AG09309 (cell line): ENCODE measurements around the gene CCHCR1.
"Not testable (repeated sequence)": the region's sequence is repeated elsewhere in the genome, so short reads cannot be mapped to it uniquely, and the experiment has no call there.

Source experiments
- DNase-seq: peaks from one replicate; pipeline ENCODE4 v3.0.0-alpha.2; 2010; ENCODE audit warnings: low read depth
- H3K4me3 ChIP-seq: 2 replicates; pipeline ENCODE4 v1.5.1; 2011; ENCODE audit warnings: mild to moderate bottlenecking, low read depth, low read length, moderate library complexity; ENCODE audit not compliant: control insufficient read depth
- TF ChIP-seq, protein P1 (sequence below): IDR thresholded peaks from 2 replicates; pipeline ENCODE4 v1.5.1; 2011; ENCODE audit warnings: mild to moderate bottlenecking, low read depth, low read length, inconsistent platforms; ENCODE audit not compliant: insufficient read depth, control insufficient read depth; ENCODE audit errors: missing control alignments

The CCHCR1 gene

DNA sequence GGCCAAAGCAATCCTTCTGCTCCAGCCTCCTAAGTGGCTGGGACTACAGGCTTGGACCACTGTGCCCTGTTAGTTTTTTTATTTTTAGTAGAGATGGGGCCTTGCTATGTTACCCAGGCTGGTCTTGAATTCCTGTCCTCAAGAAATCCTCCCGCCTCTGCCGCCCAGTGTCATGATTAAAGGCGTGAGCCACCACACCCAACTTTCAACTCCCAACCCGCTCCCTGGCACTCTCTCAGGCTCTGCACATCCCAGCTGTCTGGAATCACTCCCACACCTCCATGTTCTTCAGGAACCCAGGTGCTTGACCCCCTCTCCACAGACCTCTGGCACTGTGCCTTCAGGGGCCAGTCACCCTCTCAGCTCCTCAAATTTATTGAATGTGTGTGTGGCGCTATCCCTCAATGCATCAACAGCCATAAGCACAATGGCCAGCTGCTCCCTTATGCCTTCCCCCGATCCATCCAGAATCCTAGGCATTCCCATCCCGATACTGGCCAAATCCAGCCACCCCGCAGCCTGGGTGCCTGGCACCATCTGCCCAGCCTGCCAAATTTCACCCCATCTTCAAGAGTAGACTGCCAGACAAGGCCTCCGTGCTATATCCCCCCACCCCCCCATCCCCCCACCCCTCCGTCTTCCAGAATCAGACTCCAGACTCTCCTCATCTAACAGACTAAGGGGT is 13.5 kb upstream of the CCHCR1 start:
- H3K4me3 ChIP-seq, result no peak overlapping the region
- DNase-seq, result no peak
- TF ChIP-seq, protein P1, sequence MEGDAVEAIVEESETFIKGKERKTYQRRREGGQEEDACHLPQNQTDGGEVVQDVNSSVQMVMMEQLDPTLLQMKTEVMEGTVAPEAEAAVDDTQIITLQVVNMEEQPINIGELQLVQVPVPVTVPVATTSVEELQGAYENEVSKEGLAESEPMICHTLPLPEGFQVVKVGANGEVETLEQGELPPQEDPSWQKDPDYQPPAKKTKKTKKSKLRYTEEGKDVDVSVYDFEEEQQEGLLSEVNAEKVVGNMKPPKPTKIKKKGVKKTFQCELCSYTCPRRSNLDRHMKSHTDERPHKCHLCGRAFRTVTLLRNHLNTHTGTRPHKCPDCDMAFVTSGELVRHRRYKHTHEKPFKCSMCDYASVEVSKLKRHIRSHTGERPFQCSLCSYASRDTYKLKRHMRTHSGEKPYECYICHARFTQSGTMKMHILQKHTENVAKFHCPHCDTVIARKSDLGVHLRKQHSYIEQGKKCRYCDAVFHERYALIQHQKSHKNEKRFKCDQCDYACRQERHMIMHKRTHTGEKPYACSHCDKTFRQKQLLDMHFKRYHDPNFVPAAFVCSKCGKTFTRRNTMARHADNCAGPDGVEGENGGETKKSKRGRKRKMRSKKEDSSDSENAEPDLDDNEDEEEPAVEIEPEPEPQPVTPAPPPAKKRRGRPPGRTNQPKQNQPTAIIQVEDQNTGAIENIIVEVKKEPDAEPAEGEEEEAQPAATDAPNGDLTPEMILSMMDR, result no peak

DNA sequence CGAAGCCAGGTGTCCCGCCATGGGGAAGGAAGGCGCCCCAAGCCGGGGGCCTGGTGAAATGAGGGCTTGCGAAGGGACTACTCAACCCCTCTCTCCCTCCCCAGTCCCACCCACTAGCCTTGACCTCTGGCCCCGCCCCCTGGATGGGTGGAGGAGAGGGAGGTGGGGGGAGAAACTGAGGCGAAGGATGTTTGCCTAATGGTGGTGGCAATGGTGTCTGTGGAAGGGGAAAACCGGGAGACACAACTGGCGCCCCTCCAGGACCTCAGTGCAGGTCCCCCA is 12.9 kb upstream of the CCHCR1 start, which contains the start of gene POU5F1:
Gene POU5F1, minus strand, starts transcription at position 83 of the 282 bp plus-strand sequence. Its CDS starts 62 bp downstream, at position 21.
- TF ChIP-seq, protein P1, result no peak
- no peak for DNase-seq
- H3K4me3 ChIP-seq, result no peak within 1 kb of the TSS

DNA sequence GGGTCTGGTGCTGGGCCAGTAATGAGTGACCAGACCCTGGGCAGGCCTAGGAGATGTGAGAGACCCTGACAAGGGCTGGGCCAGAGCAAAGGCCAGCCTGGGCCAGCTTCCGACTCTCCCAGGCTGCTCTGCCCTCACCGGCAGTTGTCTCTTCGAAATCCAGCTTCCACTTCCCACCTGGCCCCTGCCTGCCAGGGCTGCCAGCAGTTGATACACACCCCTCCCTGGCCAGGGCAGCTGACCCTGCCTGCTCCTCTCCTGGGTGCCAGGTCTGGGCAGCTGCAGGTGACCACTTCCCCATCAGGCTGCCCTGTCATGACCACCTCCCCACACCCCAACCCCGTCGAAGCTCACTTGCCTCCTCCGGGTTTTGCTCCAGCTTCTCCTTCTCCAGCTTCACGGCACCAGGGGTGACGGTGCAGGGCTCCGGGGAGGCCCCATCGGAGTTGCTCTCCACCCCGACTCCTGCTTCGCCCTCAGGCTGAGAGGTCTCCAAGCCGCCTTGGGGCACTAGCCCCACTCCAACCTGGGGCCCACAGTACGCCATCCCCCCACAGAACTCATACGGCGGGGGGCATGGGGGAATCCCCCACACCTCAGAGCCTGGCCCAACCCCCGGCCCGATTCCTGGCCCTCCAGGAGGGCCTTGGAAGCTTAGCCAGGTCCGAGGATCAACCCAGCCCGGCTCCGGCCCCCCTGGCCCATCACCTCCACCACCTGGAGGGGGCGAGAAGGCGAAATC is 12.4 kb upstream of the CCHCR1 start:
- H3K4me3 ChIP-seq, DNase-seq: not testable (repeated sequence)

DNA sequence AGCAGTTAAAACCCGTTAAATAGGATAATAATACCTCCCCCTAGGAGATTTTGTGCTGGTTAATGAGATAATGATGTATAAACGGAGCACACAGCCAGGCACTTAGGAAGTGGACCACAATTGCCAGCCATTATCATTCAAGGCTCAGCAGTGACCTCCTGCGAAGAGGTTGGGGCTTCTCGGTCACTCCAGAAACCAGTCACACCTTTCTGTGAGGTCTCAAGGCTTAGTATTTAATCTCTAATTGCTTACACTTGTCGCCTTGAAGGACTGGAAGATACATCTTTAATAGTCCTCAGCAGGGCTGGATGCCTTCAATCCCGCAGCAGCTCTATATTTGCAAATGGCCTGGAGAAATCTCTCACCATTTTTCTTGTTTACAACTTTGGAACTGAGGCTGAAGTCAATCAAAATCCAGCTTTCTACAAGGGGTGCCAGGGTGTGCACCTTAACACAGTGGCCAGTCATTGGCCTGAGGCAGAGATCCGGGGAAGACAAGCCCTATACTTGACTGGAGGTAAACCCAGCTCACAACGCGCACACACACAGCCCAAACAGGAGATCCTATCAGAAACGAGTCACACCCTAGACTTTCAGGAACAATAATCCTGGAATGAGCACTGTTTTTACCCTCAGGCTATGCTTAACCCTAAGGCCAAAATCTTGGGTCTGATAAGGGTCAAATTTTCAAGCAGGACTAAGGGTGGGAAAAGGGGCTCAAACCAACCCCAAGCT is 11.7 kb upstream of the CCHCR1 start:
- no peak for DNase-seq
- no peak overlapping the region for H3K4me3 ChIP-seq
- TF ChIP-seq, protein P1, result no peak

DNA sequence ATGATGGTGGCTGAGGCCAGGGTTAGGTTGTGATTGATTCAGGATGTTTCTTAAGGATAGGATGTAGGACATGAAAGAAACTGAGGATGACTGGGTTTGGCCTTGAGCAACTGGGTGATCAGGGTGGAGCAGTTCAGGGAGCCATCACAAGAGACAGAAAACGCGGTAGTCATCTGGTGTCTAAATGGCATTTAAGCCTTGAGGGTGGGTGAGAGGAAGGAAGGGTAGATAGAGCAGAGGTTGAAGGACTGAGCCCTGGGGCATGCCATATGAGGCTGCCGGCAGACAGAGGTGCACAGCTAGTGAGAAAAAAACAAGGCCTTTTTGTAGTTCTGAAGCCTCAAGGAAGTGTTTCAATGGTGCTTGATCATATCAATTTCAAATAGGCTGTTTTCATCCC is 11.0 kb upstream of the CCHCR1 start:
- TF ChIP-seq, protein P1, result no peak
- DNase-seq, result no peak
- no peak overlapping the region for H3K4me3 ChIP-seq

DNA sequence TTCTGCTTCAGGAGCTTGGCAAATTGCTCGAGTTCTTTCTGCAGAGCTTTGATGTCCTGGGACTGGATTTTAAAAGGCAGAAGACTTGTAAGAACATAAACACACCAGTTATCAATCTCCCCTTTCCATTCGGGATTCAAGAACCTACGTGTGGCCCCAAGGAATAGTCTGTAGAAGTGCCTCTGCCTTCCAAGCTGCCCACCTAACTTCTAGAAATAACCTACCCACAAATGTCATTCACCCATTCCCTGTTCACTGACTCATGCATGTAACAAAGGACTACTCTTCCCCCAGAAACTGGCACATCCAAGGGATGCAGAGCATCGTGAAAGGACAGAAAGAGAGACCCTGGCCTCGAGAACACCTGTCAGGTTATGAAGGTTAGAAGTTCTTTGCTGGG is 8.4 kb upstream of the CCHCR1 start:
- no peak overlapping the region for H3K4me3 ChIP-seq
- no peak for DNase-seq
- TF ChIP-seq, protein P1, result no peak

DNA sequence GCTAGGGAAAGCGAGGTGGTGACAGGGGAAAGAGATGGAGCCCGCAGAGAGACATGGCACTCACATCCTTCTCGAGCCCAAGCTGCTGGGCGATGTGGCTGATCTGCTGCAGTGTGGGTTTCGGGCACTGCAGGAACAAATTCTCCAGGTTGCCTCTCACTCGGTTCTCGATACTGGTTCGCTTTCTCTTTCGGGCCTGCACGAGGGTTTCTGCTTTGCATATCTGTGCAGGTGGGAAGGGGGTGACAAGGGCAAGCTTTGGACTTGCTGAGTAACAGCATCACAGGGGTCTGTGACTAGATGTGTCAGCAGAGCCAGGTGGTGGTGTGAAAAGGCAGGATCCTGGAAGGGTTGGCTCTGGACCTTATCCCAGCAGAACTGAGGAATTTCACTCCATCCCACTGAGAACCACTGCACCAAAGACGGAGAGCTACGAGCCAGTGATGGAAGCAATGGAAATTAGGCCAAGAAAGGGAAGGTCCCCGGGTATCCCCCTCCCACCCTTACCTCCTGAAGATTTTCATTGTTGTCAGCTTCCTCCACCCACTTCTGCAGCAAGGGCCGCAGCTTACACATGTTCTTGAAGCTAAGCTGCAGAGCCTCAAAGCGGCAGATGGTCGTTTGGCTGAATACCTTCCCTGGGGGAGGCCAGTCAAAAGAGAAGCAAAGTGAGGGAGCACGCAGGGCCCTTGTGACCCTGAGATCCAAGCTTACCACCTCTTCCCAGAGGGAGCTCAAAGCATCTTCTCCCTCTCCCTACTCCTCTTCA is 7.6 kb upstream of the CCHCR1 start:
- not testable (repeated sequence) for H3K4me3 ChIP-seq, DNase-seq

DNA sequence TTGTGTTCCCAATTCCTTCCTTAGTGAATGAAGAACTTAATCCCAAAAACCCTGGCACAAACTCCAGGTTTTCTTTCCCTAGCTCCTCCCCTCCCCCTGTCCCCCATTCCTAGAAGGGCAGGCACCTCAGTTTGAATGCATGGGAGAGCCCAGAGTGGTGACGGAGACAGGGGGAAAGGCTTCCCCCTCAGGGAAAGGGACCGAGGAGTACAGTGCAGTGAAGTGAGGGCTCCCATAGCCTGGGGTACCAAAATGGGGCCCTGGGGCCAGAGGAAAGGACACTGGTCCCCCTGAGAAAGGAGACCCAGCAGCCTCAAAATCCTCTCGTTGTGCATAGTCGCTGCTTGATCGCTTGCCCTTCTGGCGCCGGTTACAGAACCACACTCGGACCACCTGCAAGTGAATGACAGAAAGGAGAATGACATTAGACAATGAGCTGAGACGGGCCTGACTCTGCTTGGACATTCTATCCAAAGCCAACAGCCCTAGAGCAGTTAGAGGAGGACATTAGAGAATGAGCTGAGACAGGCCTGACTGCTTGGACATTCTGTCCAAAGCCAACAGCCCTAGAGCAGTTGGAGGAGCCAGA is 7.0 kb upstream of the CCHCR1 start:
- H3K4me3 ChIP-seq, DNase-seq: not testable (repeated sequence)
